Keratinocyte (primary cell): ENCODE measurements around the gene IGF2BP2. TPM values are rescaled to one million over a fixed set of nuclear protein-coding genes. Genes with fewer than 3 reads are reported as not detected.
A peak's percentile ranks its signal among the peaks of the same experiment; 100 is the strongest.

Source experiments
- DNase-seq: peaks from one replicate; pipeline ENCODE4 v3.0.0-alpha.2; 2011; ENCODE audit warnings: low read depth, missing footprints, low spot score
- FAIRE-seq: peaks from 2 replicates; lab custom pipeline; 2011; peaks lifted over from hg19 to GRCh38; lab: Jason Lieb, UNC
- H2AFZ ChIP-seq: 2 replicates; pipeline ENCODE4 v1.6.0; 2012; ENCODE audit warnings: low read length, control low read depth, inconsistent platforms; ENCODE audit not compliant: control insufficient read depth
- H3K27ac ChIP-seq: 2 replicates; pipeline ENCODE4 v1.5.1; 2011; ENCODE audit warnings: low read length; ENCODE audit not compliant: control insufficient read depth, insufficient read depth
- H3K27me3 ChIP-seq: 3 replicates; pipeline ENCODE4 v1.6.0; 2011; ENCODE audit warnings: low read length; ENCODE audit not compliant: control insufficient read depth, insufficient read depth; ENCODE audit errors: extremely low read depth
- H3K36me3 ChIP-seq, 2 experiments: 2 replicates in 1 of 2; 3 replicates in 1 of 2; pipeline ENCODE4 v1.5.1; 2011; ENCODE audit warnings: low read length in 2 of 2, mild to moderate bottlenecking in 1 of 2; ENCODE audit not compliant: control insufficient read depth in 2 of 2, insufficient read depth in 2 of 2; ENCODE audit errors: extremely low read depth in 1 of 2
- H3K4me1 ChIP-seq: 3 replicates; pipeline ENCODE4 v1.5.1; 2011; ENCODE audit warnings: low read length; ENCODE audit not compliant: control insufficient read depth, insufficient read depth; ENCODE audit errors: extremely low read depth
- H3K4me2 ChIP-seq: 3 replicates; pipeline ENCODE4 v1.6.0; 2011; ENCODE audit warnings: low read depth, low read length; ENCODE audit not compliant: control insufficient read depth, insufficient read depth; ENCODE audit errors: extremely low read depth
- H3K4me3 ChIP-seq, 3 experiments: fragments of 200-600 bp in 1 of 3; sonication (generic) in 1 of 3; 2 replicates in 2 of 3; 3 replicates in 1 of 3; pipeline ENCODE4 v1.5.1; 2011 to 2016; ENCODE audit warnings: low read length in 3 of 3, mild to moderate bottlenecking in 3 of 3, control low read depth in 2 of 3, inconsistent platforms in 1 of 3, low read depth in 1 of 3, mixed read lengths in 1 of 3, mixed run types in 1 of 3, moderate library complexity in 1 of 3; ENCODE audit not compliant: control insufficient read depth in 2 of 3, insufficient read depth in 2 of 3; ENCODE audit errors: extremely low read depth in 1 of 3
- H3K79me2 ChIP-seq: 2 replicates; pipeline ENCODE4 v1.6.0; 2012; ENCODE audit warnings: low read length; ENCODE audit not compliant: control insufficient read depth, insufficient read depth
- H3K9ac ChIP-seq: 3 replicates; pipeline ENCODE4 v1.6.0; 2011; ENCODE audit warnings: low read length; ENCODE audit not compliant: control insufficient read depth, insufficient read depth; ENCODE audit errors: extremely low read depth
- H3K9me1 ChIP-seq: 3 replicates; pipeline ENCODE4 v1.6.0; 2011; ENCODE audit warnings: low read length; ENCODE audit not compliant: control insufficient read depth, insufficient read depth; ENCODE audit errors: extremely low read depth
- H3K9me3 ChIP-seq: 2 replicates; pipeline ENCODE4 v1.5.1; 2012; ENCODE audit warnings: low read depth, low read length; ENCODE audit not compliant: control insufficient read depth
- H4K20me1 ChIP-seq: 3 replicates; pipeline ENCODE4 v1.6.0; 2011; ENCODE audit warnings: low read length; ENCODE audit not compliant: control insufficient read depth, insufficient read depth; ENCODE audit errors: extremely low read depth
- EZH2 ChIP-seq: IDR thresholded peaks from one replicate; pipeline ENCODE4 v1.6.1; 2012; ENCODE audit warnings: inconsistent platforms, mild to moderate bottlenecking, low read length, moderate library complexity
- dilution Hi-C: fragments of 300-500 bp; cut with MboI; formaldehyde crosslinking; loops from one replicate; pipeline ENCODE4 v1.7.0; 2020; ENCODE audit warnings: low sequenced_read_pairs; ENCODE audit not compliant: extremely low pct_ligation_motif_present
- polyA plus RNA-seq, 5 experiments: library from polyadenylated mRNA; depleted of rRNA in 3 of 5; stranded (reverse) in 3 of 5; stranded (forward) in 1 of 5; unstranded in 1 of 5; fragments of >200 nt; gene quantifications; 1 replicate in 1 of 5; 2 replicates in 3 of 5; 3 replicates in 1 of 5; pipeline versions ENCODE4 v1.2.1 to v1.2.3, GENCODE V29; 2011 to 2012; ENCODE audit warnings: missing spikeins in 2 of 5, low read depth in 1 of 5, low replicate concordance in 1 of 5
- TF ChIP-seq, protein P1 (sequence below), 3 experiments: IDR thresholded peaks in 1 of 3; conservative IDR thresholded peaks in 1 of 3; optimal IDR thresholded peaks in 1 of 3; 2 replicates in 2 of 3; 3 replicates in 1 of 3; pipeline versions ENCODE3 to v1.5.1; 2011; ENCODE audit warnings: low read length in 3 of 3, mild to moderate bottlenecking in 3 of 3, moderate library complexity in 2 of 3, control low read depth in 1 of 3, inconsistent platforms in 1 of 3; ENCODE audit not compliant: insufficient read depth in 2 of 3; ENCODE audit errors: extremely low read depth in 1 of 3

IGF2BP2 gene
- polyA plus RNA-seq, 1 donor (not counting 4 experiments of a cell fraction or from before 2014, with no cell fraction given) = 21.2 TPM

- Histone ChIP-seq H3K4me2 (no peak overlapping the region), H3K36me3 (peaks cover 9 to 23% of the 10 kb centered on the region in 2 experiments), H3K9me3 (no peaks in the 10 kb centered on the region), H3K4me1 (peaks cover 20% of the 10 kb centered on the region), H4K20me1 (no peaks in the 10 kb centered on the region), H3K9ac (peak overlapping the region; percentile 28), H3K27ac (peak overlapping the region; percentile 41), H3K27me3 (no peaks in the 10 kb centered on the region), H2AFZ (no peak overlapping the region), H3K4me3 (no peak overlapping the region), H3K79me2 (peaks cover 24% of the 10 kb centered on the region), H3K9me1 (no peaks in the 10 kb centered on the region)
- dilution Hi-C loops = no loop called here
- TF ChIP-seq, protein P1, sequence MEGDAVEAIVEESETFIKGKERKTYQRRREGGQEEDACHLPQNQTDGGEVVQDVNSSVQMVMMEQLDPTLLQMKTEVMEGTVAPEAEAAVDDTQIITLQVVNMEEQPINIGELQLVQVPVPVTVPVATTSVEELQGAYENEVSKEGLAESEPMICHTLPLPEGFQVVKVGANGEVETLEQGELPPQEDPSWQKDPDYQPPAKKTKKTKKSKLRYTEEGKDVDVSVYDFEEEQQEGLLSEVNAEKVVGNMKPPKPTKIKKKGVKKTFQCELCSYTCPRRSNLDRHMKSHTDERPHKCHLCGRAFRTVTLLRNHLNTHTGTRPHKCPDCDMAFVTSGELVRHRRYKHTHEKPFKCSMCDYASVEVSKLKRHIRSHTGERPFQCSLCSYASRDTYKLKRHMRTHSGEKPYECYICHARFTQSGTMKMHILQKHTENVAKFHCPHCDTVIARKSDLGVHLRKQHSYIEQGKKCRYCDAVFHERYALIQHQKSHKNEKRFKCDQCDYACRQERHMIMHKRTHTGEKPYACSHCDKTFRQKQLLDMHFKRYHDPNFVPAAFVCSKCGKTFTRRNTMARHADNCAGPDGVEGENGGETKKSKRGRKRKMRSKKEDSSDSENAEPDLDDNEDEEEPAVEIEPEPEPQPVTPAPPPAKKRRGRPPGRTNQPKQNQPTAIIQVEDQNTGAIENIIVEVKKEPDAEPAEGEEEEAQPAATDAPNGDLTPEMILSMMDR (optimal IDR thresholded peaks at IDR 0.05 in 1 of 3, IDR thresholded peaks at IDR 0.05 in 1 of 3, conservative IDR thresholded peaks at IDR 0.05 in 1 of 3; ENCODE audit: extremely low read depth in 1 of 3, insufficient read depth in 2 of 3, low read length in 3 of 3) = no peak
- TF ChIP-seq EZH2 = no peak
- FAIRE-seq = peak; percentile 84
- DNase-seq = no peak
These were observed 130.7 kb downstream of the IGF2BP2 start for GRCh38 chr3:185693985-185694653.

DNA sequence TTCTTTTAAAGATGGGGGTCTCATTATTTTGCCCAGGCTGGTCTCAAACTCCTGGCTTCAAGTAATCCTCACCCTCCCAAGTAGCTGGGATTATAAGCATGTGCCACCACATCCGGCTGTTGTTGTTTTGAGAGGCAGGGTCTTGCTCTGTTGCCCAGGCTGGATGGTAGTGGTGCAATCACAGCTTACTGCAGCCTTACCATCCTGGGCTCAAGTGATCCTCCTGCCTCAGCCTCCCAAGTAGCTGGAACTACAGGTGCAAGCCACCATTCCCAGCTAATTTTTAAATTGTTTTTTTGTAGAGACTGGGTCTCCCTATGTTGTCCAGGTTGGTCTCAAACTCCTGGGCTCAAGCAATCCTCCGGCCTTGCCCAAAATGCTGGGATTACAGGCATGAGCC, 133.2 kb downstream of the IGF2BP2 start:
- H3K36me3 ChIP-seq = peaks cover 18 to 26% of the 10 kb centered on the region in 2 experiments
- dilution Hi-C loops = no loop called here
- no peak overlapping the region for H2AFZ ChIP-seq
- no peak overlapping the region for H3K4me2 ChIP-seq
- FAIRE-seq = no peak
- no peaks in the 10 kb centered on the region for H3K9me3 ChIP-seq
- no peaks in the 10 kb centered on the region for H4K20me1 ChIP-seq
- no peak for DNase-seq
- H3K9me1 ChIP-seq = no peaks in the 10 kb centered on the region
- TF ChIP-seq EZH2 = no peak
- TF ChIP-seq, protein P1 (optimal IDR thresholded peaks at IDR 0.05 in 1 of 3, IDR thresholded peaks at IDR 0.05 in 1 of 3, conservative IDR thresholded peaks at IDR 0.05 in 1 of 3; ENCODE audit: extremely low read depth in 1 of 3, insufficient read depth in 2 of 3, low read length in 3 of 3) = no peak
- no peak overlapping the region for H3K27ac ChIP-seq
- H3K4me1 ChIP-seq = peaks cover 39% of the 10 kb centered on the region
- no peak overlapping the region for H3K9ac ChIP-seq
- H3K27me3 ChIP-seq = no peaks in the 10 kb centered on the region
- no peak overlapping the region for H3K4me3 ChIP-seq
- H3K79me2 ChIP-seq = peaks cover 17% of the 10 kb centered on the region
